Hematopoietic multipotent progenitor cell treated with erythropoietin and hydrocortisone succinate and interleukin-3 and kit ligand, for 17 days (in vitro differentiated cells): ENCODE data around the gene GATAD2A.
"Not testable (repeated sequence)": the region's sequence is repeated elsewhere in the genome, so short reads cannot be mapped to it uniquely, and the experiment has no call there.

Source experiments
- DNase-seq: peaks from one replicate; pipeline ENCODE4 v3.0.0-alpha.2; 2015; ENCODE audit warnings: low spot score

Gene GATAD2A

GRCh38 chr19:19446655-19447437, 41.4 kb downstream of the GATAD2A start:
- no peak for DNase-seq

GRCh38 chr19:19447536-19448237, 42.2 kb downstream of the GATAD2A start:
- DNase-seq, result no peak

GRCh38 chr19:19448238-19448544, 42.7 kb downstream of the GATAD2A start:
- no peak for DNase-seq

GRCh38 chr19:19451429-19452242, 46.2 kb downstream of the GATAD2A start:
- no peak for DNase-seq

GRCh38 chr19:19452243-19453124, 47.0 kb downstream of the GATAD2A start:
- DNase-seq, result no peak

- DNase-seq, result no peak
Measured at GRCh38 chr19:19453125-19453454, 47.6 kb downstream of the GATAD2A start.

- not testable (repeated sequence) for DNase-seq
Measured at GRCh38 chr19:19455166-19455919, 49.9 kb downstream of the GATAD2A start.

- no peak for DNase-seq
Measured at GRCh38 chr19:19457671-19458070, 52.2 kb downstream of the GATAD2A start.

- DNase-seq, result no peak
Measured at GRCh38 chr19:19458110-19458816, 52.8 kb downstream of the GATAD2A start.

GRCh38 chr19:19459073-19459472, 53.6 kb downstream of the GATAD2A start:
- peak; percentile 54 for DNase-seq

- DNase-seq, result peak; percentile 46
Measured at GRCh38 chr19:19459707-19460251, 54.3 kb downstream of the GATAD2A start.

GRCh38 chr19:19460258-19460731, 54.8 kb downstream of the GATAD2A start:
- DNase-seq, result no peak

GRCh38 chr19:19460761-19461265, 55.3 kb downstream of the GATAD2A start:
- no peak for DNase-seq

- no peak for DNase-seq
Measured at GRCh38 chr19:19461306-19461670, 55.8 kb downstream of the GATAD2A start.

- DNase-seq, result peak; percentile 81
Measured at GRCh38 chr19:19461671-19462622, 56.5 kb downstream of the GATAD2A start.

GRCh38 chr19:19463348-19464117, 58.1 kb downstream of the GATAD2A start:
- no peak for DNase-seq

- no peak for DNase-seq
Measured at GRCh38 chr19:19464339-19465098, 59.0 kb downstream of the GATAD2A start.
